ENCODE measurements around the gene S1PR3.

The S1PR3 gene

GRCh38 chr9:88969646-88970373 lies 21.5 kb upstream of the S1PR3 start:
- no peak for DNase-seq

GRCh38 chr9:88971131-88971960 lies 19.9 kb upstream of the S1PR3 start:
- no peak for DNase-seq

- no peak for DNase-seq
Observed at GRCh38 chr9:88972401-88972800, 18.9 kb upstream of the S1PR3 start.

GRCh38 chr9:88973281-88974045 lies 17.8 kb upstream of the S1PR3 start:
- DNase-seq = no peak

GRCh38 chr9:88974641-88975040 lies 16.6 kb upstream of the S1PR3 start:
- DNase-seq = no peak

- no peak for DNase-seq
Observed at GRCh38 chr9:88975966-88976889, 15.0 kb upstream of the S1PR3 start.

GRCh38 chr9:88976890-88977257 lies 14.4 kb upstream of the S1PR3 start:
- no peak for DNase-seq

GRCh38 chr9:88978034-88978433 lies 13.2 kb upstream of the S1PR3 start:
- no peak for DNase-seq

- DNase-seq = no peak
Observed at GRCh38 chr9:88979021-88979420, 12.2 kb upstream of the S1PR3 start.

GRCh38 chr9:88979791-88980190 lies 11.5 kb upstream of the S1PR3 start:
- no peak for DNase-seq

- DNase-seq = no peak
Observed at GRCh38 chr9:88980740-88981203, 10.5 kb upstream of the S1PR3 start.

- DNase-seq = no peak
Observed at GRCh38 chr9:88983865-88984542, 7.3 kb upstream of the S1PR3 start.

GRCh38 chr9:88984543-88984883 lies 6.8 kb upstream of the S1PR3 start:
- no peak for DNase-seq

- no peak for DNase-seq
Observed at GRCh38 chr9:88985616-88986015, 5.7 kb upstream of the S1PR3 start.

GRCh38 chr9:88986776-88987175 lies 4.5 kb upstream of the S1PR3 start:
- no peak for DNase-seq

GRCh38 chr9:88987661-88988060 lies 3.6 kb upstream of the S1PR3 start:
- DNase-seq = no peak

GRCh38 chr9:88988796-88989641 lies 2.2 kb upstream of the S1PR3 start:
- DNase-seq = no peak

- DNase-seq = no peak
Observed at GRCh38 chr9:88990041-88990728, 1.1 kb upstream of the S1PR3 start.

GRCh38 chr9:88990729-88991065 lies 571 bp upstream of the S1PR3 start:
- no peak for DNase-seq

GRCh38 chr9:88992556-88992955 lies 1.3 kb downstream of the S1PR3 start:
- DNase-seq = no peak

Data from DMS79 treated with DMSO at 0.1 percent for 48 hours (cell line).